Activated CD8-positive, alpha-beta memory T cell treated with anti-CD3 and anti-CD28 coated beads, Interleukin-2, amount 50 U/mL, for 24 hours (primary cell): ENCODE results near the gene NR1H3.
"Not testable (repeated sequence)": the region's sequence is repeated elsewhere in the genome, so short reads cannot be mapped to it uniquely, and the experiment has no call there.

Experiments
- DNase-seq: peaks from one replicate; pipeline ENCODE4 v3.0.0-alpha.2; 2020; ENCODE audit errors: extremely low read depth

NR1H3 gene

DNA sequence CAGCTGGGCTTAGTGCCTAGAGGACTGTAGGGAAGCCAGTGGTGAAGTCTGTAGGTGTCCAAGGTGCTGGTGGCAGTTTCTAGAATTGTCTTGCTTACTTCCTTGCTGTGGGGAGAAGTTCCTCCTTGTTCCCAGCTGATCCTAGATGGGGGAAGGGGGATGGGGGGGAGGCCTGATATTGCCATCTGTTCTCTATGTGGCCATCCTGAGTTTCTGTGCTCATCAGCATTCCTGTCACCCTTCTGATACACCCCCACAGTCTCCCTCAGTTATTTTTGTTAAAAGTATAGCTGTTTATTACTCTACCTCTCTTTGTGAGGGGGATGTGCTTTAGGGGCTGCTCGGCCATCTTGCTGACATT is 48.7 kb downstream of the NR1H3 start:
- DNase-seq = no peak

- DNase-seq = no peak
These were observed 50.4 kb downstream of the NR1H3 start for GRCh38 chr11:47308050-47308823.

- DNase-seq = no peak
These were observed 57.2 kb downstream of the NR1H3 start for GRCh38 chr11:47314992-47315391.

DNA sequence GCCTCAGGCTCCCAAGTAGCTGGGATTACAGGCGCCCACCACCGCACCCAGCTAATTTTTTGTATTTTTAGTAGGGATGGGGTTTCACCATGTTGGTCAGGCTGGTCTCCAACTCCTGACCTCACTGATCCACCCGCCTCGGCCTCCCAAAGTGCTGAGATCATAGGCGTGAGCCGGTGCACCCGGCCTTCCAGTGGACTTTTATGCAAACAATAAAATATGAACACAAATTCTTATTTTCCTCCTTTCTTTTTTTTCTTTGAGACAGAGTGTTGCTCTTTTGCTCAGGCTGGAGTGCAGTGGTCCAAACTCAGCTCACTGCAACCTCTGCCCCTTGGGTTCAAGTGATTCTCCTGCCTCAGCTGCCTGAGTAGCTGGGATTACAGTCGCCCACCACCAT is 58.7 kb downstream of the NR1H3 start:
- DNase-seq = not testable (repeated sequence)

- no peak for DNase-seq
These were observed 59.5 kb downstream of the NR1H3 start for GRCh38 chr11:47317064-47317828.

DNA sequence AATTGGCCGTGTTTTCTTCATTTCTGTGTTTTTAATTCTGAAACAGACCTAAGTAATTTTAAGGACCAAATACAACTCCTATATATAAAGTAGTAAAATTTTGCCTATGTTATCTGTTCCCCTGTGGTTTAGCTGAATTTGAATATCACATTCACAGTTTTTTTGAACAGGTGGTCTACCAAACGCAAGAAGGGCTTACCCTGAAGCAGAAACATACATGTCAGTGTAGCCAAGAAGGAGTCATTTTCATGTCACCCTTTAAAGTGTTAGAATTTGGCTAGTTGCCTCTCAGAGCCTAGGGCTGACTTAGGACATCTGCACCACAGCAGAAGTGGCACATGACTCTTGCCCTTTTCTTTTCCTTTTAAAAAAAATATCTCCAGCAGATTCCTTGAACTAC is 60.4 kb downstream of the NR1H3 start:
- DNase-seq = no peak
